Natural killer cell (primary cell): ENCODE data around the gene TOLLIP. TPM values are rescaled to one million over a fixed set of nuclear protein-coding genes. Genes with fewer than 3 reads are reported as not detected.

Experiments used
- ATAC-seq, 3 donors: fragments of 150-1000 bp in 2 of 3; fragments of 200-7000 bp in 1 of 3; cut with Tn5 transposase; 1 replicate in 1 of 3; 2 replicates in 2 of 3; pipeline ENCODE4 v1.10.0; 2021; ENCODE audit warnings: mild to moderate bottlenecking in 2 of 3, moderate library complexity in 2 of 3
- DNase-seq, 2 donors: peaks; one replicate each; pipeline versions ENCODE4 v3.0.0 to v3.0.0-alpha.2; 2013 to 2021; ENCODE audit warnings: mixed read lengths in 1 of 2
- H3K27ac ChIP-seq: one replicate; pipeline ENCODE4 v1.5.1; 2013; ENCODE audit warnings: mild to moderate bottlenecking, low read length
- H3K27me3 ChIP-seq: one replicate; pipeline ENCODE4 v1.6.1; 2013; ENCODE audit warnings: low read length; ENCODE audit not compliant: control insufficient read depth, insufficient read depth
- H3K36me3 ChIP-seq: one replicate; pipeline ENCODE4 v1.6.1; 2013; ENCODE audit warnings: low read length; ENCODE audit not compliant: control insufficient read depth, insufficient read depth
- H3K4me1 ChIP-seq: one replicate; pipeline ENCODE4 v1.6.1; 2013; ENCODE audit warnings: low read length; ENCODE audit not compliant: control insufficient read depth, insufficient read depth
- H3K4me3 ChIP-seq: one replicate; pipeline ENCODE4 v1.5.1; 2013; ENCODE audit warnings: low read length
- H3K9me3 ChIP-seq: one replicate; pipeline ENCODE4 v1.6.1; 2013; ENCODE audit warnings: low read length; ENCODE audit not compliant: control insufficient read depth, insufficient read depth
- H3K27ac Mint-ChIP-seq, 2 donors: one replicate each; pipeline ENCODE4 v1.8.0; 2022; ENCODE audit warnings: mild to moderate bottlenecking in 2 of 2, mixed read lengths in 2 of 2, moderate library complexity in 1 of 2
- H3K27me3 Mint-ChIP-seq, 2 donors: one replicate each; pipeline ENCODE4 v1.8.0; 2022; ENCODE audit warnings: low read depth in 2 of 2, mixed read lengths in 2 of 2
- H3K36me3 Mint-ChIP-seq: one replicate; pipeline ENCODE4 v1.8.0; 2022; ENCODE audit warnings: mixed read lengths
- H3K4me1 Mint-ChIP-seq, 2 donors: one replicate each; pipeline ENCODE4 v1.8.0; 2022; ENCODE audit warnings: mixed read lengths in 2 of 2
- H3K4me3 Mint-ChIP-seq: one replicate; pipeline ENCODE4 v1.8.0; 2022; ENCODE audit warnings: mild to moderate bottlenecking, moderate library complexity, mixed read lengths
- H3K9me3 Mint-ChIP-seq, 2 donors: one replicate each; pipeline ENCODE4 v1.8.0; 2022; ENCODE audit warnings: mixed read lengths in 2 of 2
- WGBS: methylation state at CpG from one replicate; pipeline ENCODE4 v1.1.7; 2013; ENCODE audit warnings: missing lambda C conversion rate; ENCODE audit not compliant: insufficient coverage; 5-methylcytosine and 5-hydroxymethylcytosine counted together
- intact Hi-C: fragments of 100-400 bp; cut with micrococcal nuclease; formaldehyde crosslinking; loops from one replicate; pipeline ENCODE4 v1.14.2; 2022
- total RNA-seq, 4 donors: library from RNA; stranded (reverse); fragments of 120-200 nt in 1 of 4; gene quantifications; one replicate each; pipeline versions ENCODE4 v1.2.3 to v1.2.4, GENCODE V29; 2013 to 2022
- TF ChIP-seq, protein P1 (sequence below): fragments of 200-600 bp; IDR thresholded peaks from one replicate; pipeline ENCODE4 v1.8.0; 2022; ENCODE audit warnings: antibody characterized with exemption

The TOLLIP gene
- total RNA-seq, 3 donors from 2014 or later (not counting 1 experiment from before 2014, with no cell fraction given), result 49.3 to 61.8 (median 54.8) TPM

DNA sequence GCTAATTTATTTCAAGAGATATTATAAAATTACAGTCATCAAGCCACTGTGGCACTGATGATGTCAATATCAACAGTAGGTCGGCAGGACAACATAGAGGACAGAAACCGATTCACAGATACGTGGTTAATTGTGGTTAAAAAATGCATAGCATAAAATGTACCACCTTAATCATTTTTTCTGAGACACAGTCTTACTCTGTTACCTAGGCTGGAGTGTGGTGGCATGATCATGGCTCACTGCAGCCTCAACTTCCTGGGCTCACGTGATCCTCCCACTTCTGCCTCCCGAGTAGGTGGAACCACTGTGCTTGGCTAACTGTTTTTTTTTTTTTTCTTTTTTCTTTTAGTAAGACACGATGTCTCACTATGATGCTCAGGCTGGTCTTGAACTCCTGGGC lies 21.0 kb upstream of the TOLLIP start:
- peaks cover 17% of the 10 kb centered on the region for H3K36me3 Mint-ChIP-seq
- H3K27me3 Mint-ChIP-seq, result peaks cover 27 to 29% of the 10 kb centered on the region in 2 donors
- no peak overlapping the region for H3K4me3 Mint-ChIP-seq
- intact Hi-C loops, result loop anchor here (10.0 kb wide), 1 partner anchor 54 kb away; the partner anchor contains the start of gene BRSK2
- H3K4me1 ChIP-seq, result peaks cover 5% of the 10 kb centered on the region
- H3K27ac Mint-ChIP-seq, result no peak overlapping the region
- no peak overlapping the region for H3K4me3 ChIP-seq
- no peak for DNase-seq
- no peaks in the 10 kb centered on the region for H3K27me3 ChIP-seq
- TF ChIP-seq, protein P1, sequence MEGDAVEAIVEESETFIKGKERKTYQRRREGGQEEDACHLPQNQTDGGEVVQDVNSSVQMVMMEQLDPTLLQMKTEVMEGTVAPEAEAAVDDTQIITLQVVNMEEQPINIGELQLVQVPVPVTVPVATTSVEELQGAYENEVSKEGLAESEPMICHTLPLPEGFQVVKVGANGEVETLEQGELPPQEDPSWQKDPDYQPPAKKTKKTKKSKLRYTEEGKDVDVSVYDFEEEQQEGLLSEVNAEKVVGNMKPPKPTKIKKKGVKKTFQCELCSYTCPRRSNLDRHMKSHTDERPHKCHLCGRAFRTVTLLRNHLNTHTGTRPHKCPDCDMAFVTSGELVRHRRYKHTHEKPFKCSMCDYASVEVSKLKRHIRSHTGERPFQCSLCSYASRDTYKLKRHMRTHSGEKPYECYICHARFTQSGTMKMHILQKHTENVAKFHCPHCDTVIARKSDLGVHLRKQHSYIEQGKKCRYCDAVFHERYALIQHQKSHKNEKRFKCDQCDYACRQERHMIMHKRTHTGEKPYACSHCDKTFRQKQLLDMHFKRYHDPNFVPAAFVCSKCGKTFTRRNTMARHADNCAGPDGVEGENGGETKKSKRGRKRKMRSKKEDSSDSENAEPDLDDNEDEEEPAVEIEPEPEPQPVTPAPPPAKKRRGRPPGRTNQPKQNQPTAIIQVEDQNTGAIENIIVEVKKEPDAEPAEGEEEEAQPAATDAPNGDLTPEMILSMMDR, result no peak
- H3K4me1 Mint-ChIP-seq, result peaks cover 7% of the 10 kb centered on the region in 2 donors
- no peak overlapping the region for H3K27ac ChIP-seq
- ATAC-seq, result no peak
- no peaks in the 10 kb centered on the region for H3K36me3 ChIP-seq
- WGBS, result 91% methylated on average over 5 of the region's 6 CpGs
- H3K9me3 ChIP-seq, result no peaks in the 10 kb centered on the region
- H3K9me3 Mint-ChIP-seq, result peaks cover 0 to 10% of the 10 kb centered on the region in 2 donors

DNA sequence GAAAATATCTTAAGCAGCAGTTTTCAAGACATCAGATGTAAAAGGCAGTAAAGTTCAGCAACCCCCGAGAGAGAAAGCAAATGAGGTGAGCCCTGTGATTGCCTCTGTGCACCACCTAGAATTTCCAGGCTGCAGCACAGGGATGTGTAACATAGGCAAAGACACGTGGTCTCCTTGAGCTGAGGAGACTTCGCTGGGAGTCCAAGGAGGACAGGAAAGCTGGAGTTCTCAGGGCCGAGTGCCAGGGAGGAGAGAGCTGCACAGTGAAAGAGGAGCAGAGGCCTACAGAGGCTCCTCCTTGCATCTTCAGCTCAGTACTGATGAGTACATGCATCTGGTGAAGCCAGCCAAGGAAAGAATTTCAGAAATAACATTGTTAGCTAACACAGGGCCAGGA lies 17.6 kb upstream of the TOLLIP start:
- Histone ChIP-seq H3K27me3 (no peaks in the 10 kb centered on the region), H3K4me1 (no peaks in the 10 kb centered on the region), H3K27ac (no peak overlapping the region), H3K36me3 (no peaks in the 10 kb centered on the region), H3K9me3 (no peaks in the 10 kb centered on the region), H3K4me3 (no peak overlapping the region)
- Mint-ChIP-seq H3K27me3 (peaks cover 42 to 43% of the 10 kb centered on the region in 2 donors), H3K9me3 (peaks cover 0 to 10% of the 10 kb centered on the region in 2 donors), H3K4me3 (no peak overlapping the region), H3K36me3 (peaks cover 17% of the 10 kb centered on the region), H3K27ac (no peak overlapping the region), H3K4me1 (no peaks in the 10 kb centered on the region)
- TF ChIP-seq, protein P1, result no peak
- intact Hi-C loops, result no loop called here
- 86% methylated on average over 4 of the region's 4 CpGs for WGBS
- DNase-seq (no peak), ATAC-seq (no peak)

DNA sequence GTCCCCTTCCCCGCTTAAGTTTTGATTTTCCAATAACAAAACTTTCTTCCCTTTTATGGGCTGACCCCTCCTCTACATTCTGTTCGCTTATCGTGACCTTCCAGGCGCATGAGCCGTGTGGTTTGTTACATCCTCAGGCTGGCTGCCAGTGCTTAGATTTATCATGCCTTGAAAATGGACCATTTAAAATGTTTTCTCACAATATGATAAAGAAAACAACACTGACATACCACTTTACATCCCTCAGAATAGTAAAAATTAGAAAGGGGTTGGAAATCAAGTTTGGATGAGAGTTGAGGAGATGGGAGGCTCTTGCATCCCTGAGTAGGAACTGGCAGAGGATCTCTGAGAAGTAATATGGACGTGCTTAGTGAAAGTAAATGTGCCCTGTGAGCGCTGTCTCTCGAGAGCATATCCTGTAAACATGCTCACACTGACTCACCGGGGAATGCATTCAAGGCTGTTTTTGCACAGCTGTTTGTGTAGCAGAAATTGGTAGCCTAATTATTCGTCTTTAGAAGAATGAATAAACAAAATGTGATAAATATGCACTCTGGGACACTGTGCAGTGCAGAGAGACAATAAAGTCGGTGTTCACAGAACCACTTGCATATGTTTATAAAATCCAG lies 17.1 kb upstream of the TOLLIP start:
- no peaks in the 10 kb centered on the region for H3K9me3 ChIP-seq

More for the DNA sequence above, 17.1 kb upstream of the TOLLIP start:
- Mint-ChIP-seq H3K27me3 (peaks cover 47 to 48% of the 10 kb centered on the region in 2 donors), H3K4me1 (no peaks in the 10 kb centered on the region), H3K36me3 (peaks cover 17% of the 10 kb centered on the region), H3K4me3 (no peak overlapping the region), H3K9me3 (peaks cover 0 to 10% of the 10 kb centered on the region in 2 donors), H3K27ac (no peak overlapping the region)
- H3K4me3 ChIP-seq, result no peak overlapping the region
- WGBS, result 92% methylated on average over 11 of the region's 11 CpGs
- H3K27ac ChIP-seq, result no peak overlapping the region
- no peaks in the 10 kb centered on the region for H3K4me1 ChIP-seq
- DNase-seq (no peak), ATAC-seq (no peak)
- TF ChIP-seq, protein P1, result no peak
- no peaks in the 10 kb centered on the region for H3K27me3 ChIP-seq
- no peaks in the 10 kb centered on the region for H3K36me3 ChIP-seq
- intact Hi-C loops, result no loop called here
